A673 (cell line): Measurements from ENCODE around the gene ZKSCAN3.
"Not testable (repeated sequence)": the region's sequence is repeated elsewhere in the genome, so short reads cannot be mapped to it uniquely, and the experiment has no call there.

Source experiments
- CTCF ChIP-seq: fragments of 300-800, 200-600 bp; sonication (generic); conservative IDR thresholded peaks from 2 replicates; pipeline ENCODE4 v1.5.1; 2017; ENCODE audit warnings: low read depth, mild to moderate bottlenecking, antibody characterized with exemption, low read length, moderate library complexity, mixed read lengths
- EZH2 ChIP-seq: fragments of 200-600 bp; sonication (generic); IDR thresholded peaks from 2 replicates; pipeline ENCODE4 v1.6.1; 2017; ENCODE audit warnings: borderline replicate concordance, low read depth, mild to moderate bottlenecking, mixed read lengths, antibody characterized with exemption, low read length; ENCODE audit not compliant: poor library complexity, severe bottlenecking

- not testable (repeated sequence) for TF ChIP-seq CTCF, EZH2
Measured at GRCh38 chr6:28306363-28306762, 43.4 kb upstream of the ZKSCAN3 start.
